ENCODE measurements around the gene KRT77. TPM values are rescaled to one million over a fixed set of nuclear protein-coding genes. Genes with fewer than 3 reads are reported as not detected.

The KRT77 gene
- not detected in 2 replicates for total RNA-seq (2014; rRNA removed; shearing (Covaris generic))
- not detected in 2 replicates for polyA plus RNA-seq (2016; fragmentation: Nextera tagmentation; extraction: Ambion mirVana)
- long read RNA-seq, result 0 reads

- Mint-ChIP-seq H3K27ac (no peak within 1 kb of the TSS), H3K36me3 (ENCODE audit: low read depth) (no peaks in the 10 kb centered on the region), H3K4me3 (no peak within 1 kb of the TSS), H3K4me1 (peaks cover 11% of the 10 kb centered on the region; the same call in 2 of the 3 replicates), H3K9me3 (no peaks in the 10 kb centered on the region), H3K27me3 (ENCODE audit: insufficient read depth, low read depth, poor library complexity) (peaks cover 6% of the 10 kb centered on the region)
- TF ChIP-seq CREB1 (CRISPR knock-in tag; IDR thresholded peaks at IDR 0.05; ENCODE audit: low read depth), result no peak
- TF ChIP-seq, protein P1, sequence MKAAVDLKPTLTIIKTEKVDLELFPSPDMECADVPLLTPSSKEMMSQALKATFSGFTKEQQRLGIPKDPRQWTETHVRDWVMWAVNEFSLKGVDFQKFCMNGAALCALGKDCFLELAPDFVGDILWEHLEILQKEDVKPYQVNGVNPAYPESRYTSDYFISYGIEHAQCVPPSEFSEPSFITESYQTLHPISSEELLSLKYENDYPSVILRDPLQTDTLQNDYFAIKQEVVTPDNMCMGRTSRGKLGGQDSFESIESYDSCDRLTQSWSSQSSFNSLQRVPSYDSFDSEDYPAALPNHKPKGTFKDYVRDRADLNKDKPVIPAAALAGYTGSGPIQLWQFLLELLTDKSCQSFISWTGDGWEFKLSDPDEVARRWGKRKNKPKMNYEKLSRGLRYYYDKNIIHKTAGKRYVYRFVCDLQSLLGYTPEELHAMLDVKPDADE (IDR thresholded peaks at IDR 0.05), result no peak
- no peak for TF ChIP-seq CTCF (conservative IDR thresholded peaks at IDR 0.05; ENCODE audit: low read depth in 2 of 2)
- TF ChIP-seq ZNF114 (CRISPR knock-in tag; IDR thresholded peaks at IDR 0.05), result no peak
- TF ChIP-seq STAT1 (IDR thresholded peaks at IDR 0.05; ENCODE audit: unreplicated experiment), result no peak
- TF ChIP-seq NANOG (IDR thresholded peaks at IDR 0.05; ENCODE audit: borderline replicate concordance), result no peak
- TF ChIP-seq, protein P2, sequence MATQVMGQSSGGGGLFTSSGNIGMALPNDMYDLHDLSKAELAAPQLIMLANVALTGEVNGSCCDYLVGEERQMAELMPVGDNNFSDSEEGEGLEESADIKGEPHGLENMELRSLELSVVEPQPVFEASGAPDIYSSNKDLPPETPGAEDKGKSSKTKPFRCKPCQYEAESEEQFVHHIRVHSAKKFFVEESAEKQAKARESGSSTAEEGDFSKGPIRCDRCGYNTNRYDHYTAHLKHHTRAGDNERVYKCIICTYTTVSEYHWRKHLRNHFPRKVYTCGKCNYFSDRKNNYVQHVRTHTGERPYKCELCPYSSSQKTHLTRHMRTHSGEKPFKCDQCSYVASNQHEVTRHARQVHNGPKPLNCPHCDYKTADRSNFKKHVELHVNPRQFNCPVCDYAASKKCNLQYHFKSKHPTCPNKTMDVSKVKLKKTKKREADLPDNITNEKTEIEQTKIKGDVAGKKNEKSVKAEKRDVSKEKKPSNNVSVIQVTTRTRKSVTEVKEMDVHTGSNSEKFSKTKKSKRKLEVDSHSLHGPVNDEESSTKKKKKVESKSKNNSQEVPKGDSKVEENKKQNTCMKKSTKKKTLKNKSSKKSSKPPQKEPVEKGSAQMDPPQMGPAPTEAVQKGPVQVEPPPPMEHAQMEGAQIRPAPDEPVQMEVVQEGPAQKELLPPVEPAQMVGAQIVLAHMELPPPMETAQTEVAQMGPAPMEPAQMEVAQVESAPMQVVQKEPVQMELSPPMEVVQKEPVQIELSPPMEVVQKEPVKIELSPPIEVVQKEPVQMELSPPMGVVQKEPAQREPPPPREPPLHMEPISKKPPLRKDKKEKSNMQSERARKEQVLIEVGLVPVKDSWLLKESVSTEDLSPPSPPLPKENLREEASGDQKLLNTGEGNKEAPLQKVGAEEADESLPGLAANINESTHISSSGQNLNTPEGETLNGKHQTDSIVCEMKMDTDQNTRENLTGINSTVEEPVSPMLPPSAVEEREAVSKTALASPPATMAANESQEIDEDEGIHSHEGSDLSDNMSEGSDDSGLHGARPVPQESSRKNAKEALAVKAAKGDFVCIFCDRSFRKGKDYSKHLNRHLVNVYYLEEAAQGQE (IDR thresholded peaks at IDR 0.05; ENCODE audit: unreplicated experiment), result no peak
- no peak for TF ChIP-seq EZH2phosphoT487 (IDR thresholded peaks at IDR 0.05; ENCODE audit: unreplicated experiment)
- no peaks in the 10 kb centered on the region for H3K36me3 ChIP-seq (ENCODE audit: insufficient read depth)
- H3K4me2 ChIP-seq, result no peak within 1 kb of the TSS
- H3K4me1 ChIP-seq (ENCODE audit: insufficient read depth), result 0 out of 2 replicates have a peak, but pooled peaks cover under 1% of the 10 kb centered on the region
- no peak for ATAC-seq
- no peaks in the 10 kb centered on the region for H3K9me2 ChIP-seq (ENCODE audit: insufficient read depth)
- no peak within 1 kb of the TSS for H3K4me3 ChIP-seq
- no peak for DNase-seq (ENCODE audit: low spot score)
- no peaks in the 10 kb centered on the region for H3K79me2 ChIP-seq (replicated peaks; ENCODE audit: insufficient read depth)
- no peak within 1 kb of the TSS for H3K27ac ChIP-seq (ENCODE audit: low read depth)
- H4K20me1 ChIP-seq (replicated peaks; ENCODE audit: insufficient read depth), result no peaks in the 10 kb centered on the region
- H3K27me3 ChIP-seq (ENCODE audit: insufficient read depth), result no peaks in the 10 kb centered on the region
- H2AFZ ChIP-seq, result no peak within 1 kb of the TSS
- no peaks in the 10 kb centered on the region for H3F3A ChIP-seq (replicated peaks; ENCODE audit: low read depth)
These were observed at the start of gene KRT77 for GRCh38 chr12:52703424-52703823. Gene KRT77, minus strand, starts transcription at chr12:52703524. Its CDS starts 90 bp downstream, at chr12:52703434.

GRCh38 chr12:52752516-52752915 lies 49.2 kb upstream of the KRT77 start:
- H3K79me2 ChIP-seq (replicated peaks; ENCODE audit: insufficient read depth), result no peaks in the 10 kb centered on the region
- ATAC-seq, result no peak
- Mint-ChIP-seq H3K27ac (no peak overlapping the region), H3K4me1 (no peaks in the 10 kb centered on the region), H3K27me3 (ENCODE audit: insufficient read depth, low read depth, poor library complexity) (no peaks in the 10 kb centered on the region), H3K9me3 (no peaks in the 10 kb centered on the region), H3K36me3 (ENCODE audit: low read depth) (no peaks in the 10 kb centered on the region), H3K4me3 (no peak overlapping the region)
- 0 out of 2 replicates have a peak, but pooled peaks cover 6% of the 10 kb centered on the region for H3K9me2 ChIP-seq (ENCODE audit: insufficient read depth)
- no peak overlapping the region for H3K4me2 ChIP-seq
- H3K27me3 ChIP-seq (ENCODE audit: insufficient read depth), result no peaks in the 10 kb centered on the region
- H3K36me3 ChIP-seq (ENCODE audit: insufficient read depth), result no peaks in the 10 kb centered on the region
- DNase-seq (ENCODE audit: low spot score), result no peak
- no peak overlapping the region for H2AFZ ChIP-seq
- H3K27ac ChIP-seq (ENCODE audit: low read depth), result no peak overlapping the region
- H3K4me3 ChIP-seq, result no peak overlapping the region
- H3F3A ChIP-seq (replicated peaks; ENCODE audit: low read depth), result no peaks in the 10 kb centered on the region
- H4K20me1 ChIP-seq (replicated peaks; ENCODE audit: insufficient read depth), result no peaks in the 10 kb centered on the region
- no peaks in the 10 kb centered on the region for H3K4me1 ChIP-seq (ENCODE audit: insufficient read depth)
- TF ChIP-seq ZNF114 (CRISPR knock-in tag; IDR thresholded peaks at IDR 0.05), result no peak
- TF ChIP-seq, protein P1 (IDR thresholded peaks at IDR 0.05), result no peak
- no peak for TF ChIP-seq EZH2phosphoT487 (IDR thresholded peaks at IDR 0.05; ENCODE audit: unreplicated experiment)
- TF ChIP-seq EZH2 (IDR thresholded peaks at IDR 0.05; ENCODE audit: low read depth, unreplicated experiment), result no peak

Measured in GM23338 (cell line).